Spleen (tissue), 11 donors: Measurements from ENCODE around the gene NPPB. TPM values are rescaled to one million over a fixed set of nuclear protein-coding genes. Genes with fewer than 3 reads are reported as not detected.
"Not testable (repeated sequence)": the region's sequence is repeated elsewhere in the genome, so short reads cannot be mapped to it uniquely, and the experiment has no call there.

Experiments used
- DNase-seq: peaks from one replicate; pipeline ENCODE4 v3.0.0-alpha.2; 2020
- H3K27ac ChIP-seq, 8 donors: fragments of 200-600 bp; sonication (generic) in 7 of 8; 1 replicate in 4 of 8; 2 replicates in 4 of 8; pipeline versions ENCODE4 v1.5.0 to v1.8.0; 2016 to 2021; ENCODE audit warnings: inconsistent platforms in 4 of 8, mild to moderate bottlenecking in 4 of 8, moderate library complexity in 1 of 8
- H3K27me3 ChIP-seq, 7 donors: fragments of 200-600 bp; sonication (generic) in 6 of 7; replicated peaks in 1 of 7; 1 replicate in 4 of 7; 2 replicates in 3 of 7; pipeline versions ENCODE4 v1.5.0 to v1.8.0; 2016 to 2021; ENCODE audit warnings: inconsistent platforms in 3 of 7, mild to moderate bottlenecking in 1 of 7
- H3K36me3 ChIP-seq, 6 donors: fragments of 200-600 bp; sonication (generic) in 5 of 6; 1 replicate in 4 of 6; 2 replicates in 2 of 6; pipeline versions ENCODE4 v1.5.0 to v1.8.0; 2016 to 2021; ENCODE audit warnings: inconsistent platforms in 2 of 6
- H3K4me1 ChIP-seq, 6 donors: fragments of 200-600 bp; sonication (generic) in 5 of 6; 1 replicate in 3 of 6; 2 replicates in 3 of 6; pipeline versions ENCODE4 v1.5.0 to v1.8.0; 2016 to 2021; ENCODE audit warnings: inconsistent platforms in 3 of 6
- H3K4me3 ChIP-seq, 8 donors: fragments of 200-600 bp; sonication (generic) in 7 of 8; 1 replicate in 4 of 8; 2 replicates in 4 of 8; pipeline versions ENCODE4 v1.5.0 to v1.8.0; 2016 to 2021; ENCODE audit warnings: inconsistent platforms in 4 of 8, mild to moderate bottlenecking in 4 of 8, moderate library complexity in 2 of 8
- H3K9me3 ChIP-seq, 8 donors: fragments of 200-600 bp; sonication (generic) in 7 of 8; 1 replicate in 4 of 8; 2 replicates in 4 of 8; pipeline versions ENCODE4 v1.5.0 to v1.8.0; 2016 to 2021; ENCODE audit warnings: inconsistent platforms in 4 of 8
- CTCF ChIP-seq, 11 experiments: fragments of 200-600 bp in 7 of 11; fragments of 450-650 bp in 4 of 11; sonication (generic) in 4 of 11; IDR thresholded peaks in 8 of 11; conservative IDR thresholded peaks in 3 of 11; 1 replicate in 7 of 11; 2 replicates in 4 of 11; pipeline versions ENCODE4 v1.4.0 to v1.8.0; 2016 to 2021; ENCODE audit warnings: antibody characterized with exemption in 11 of 11, inconsistent platforms in 4 of 11, mild to moderate bottlenecking in 1 of 11
- POLR2A ChIP-seq, 3 donors: fragments of 450-650 bp; IDR thresholded peaks; one replicate each; pipeline ENCODE4 v1.5.1; 2017; ENCODE audit warnings: antibody characterized with exemption in 3 of 3, mild to moderate bottlenecking in 1 of 3
- POLR2AphosphoS5 ChIP-seq, 3 donors: sonication (generic); formaldehyde crosslinking; IDR thresholded peaks; one replicate each; pipeline ENCODE4 v1.5.1; 2017; ENCODE audit warnings: antibody characterized with exemption in 3 of 3
- WGBS, 5 donors: extraction: QIAGEN DNeasy Blood & Tissue Kit in 3 of 5; methylation state at CpG; one replicate each; pipeline versions ENCODE4 v1.1.5 to v1.1.7; 2013 to 2018; 5-methylcytosine and 5-hydroxymethylcytosine counted together
- intact Hi-C: fragments of 100-400 bp; cut with DNase I; formaldehyde crosslinking; loops from one replicate; pipeline ENCODE4 v1.15.0; 2023; ENCODE audit warnings: low total_unique reads
- polyA plus RNA-seq, 3 donors: library from polyadenylated mRNA; stranded (reverse); fragments of 200-250 nt; gene quantifications; one replicate each; pipeline ENCODE4 v1.2.1, GENCODE V29; 2013
- total RNA-seq, 7 donors: library from RNA; depleted of rRNA in 3 of 7; stranded (reverse); fragments of >200 nt in 3 of 7; fragmentation: NEBNext Ultra II Directional in 4 of 7; extraction: Animal tissue kit (Norgen Biotek cat#: 25700) in 4 of 7; gene quantifications; one replicate each; pipeline versions ENCODE4 v1.1.0 to v1.2.1, GENCODE V29; 2016 to 2021
- donor health status: healthy with polysubstance abuse.
- donor health status: DM: no; HTN: no; CAD: no; lungs with moderate emphysema.
- donor health status: DM: no; HTN: no; CAD: no.
- donor health status: Bipolar disorder and iron deficiency.
- donor health status: healthy.
- donor health status: DM: no; HTN: no; CAD: no.
- donor health status: DM: yes; HTN: yes; CAD: no.

Gene NPPB
- total and polyA plus RNA-seq, 10 donors, result 0.38 to 0.80 (median 0.57) TPM; not detected in 7

- intact Hi-C loops, result no loop called here
- H3K36me3 ChIP-seq, result no peaks in the 10 kb centered on the region
- DNase-seq, result no peak
- no peak overlapping the region for H3K4me3 ChIP-seq
- H3K9me3 ChIP-seq, result no peaks in the 10 kb centered on the region
- no peak overlapping the region for H3K27ac ChIP-seq
- TF ChIP-seq POLR2A (IDR thresholded peaks at IDR 0.05) (no peak), POLR2AphosphoS5 (IDR thresholded peaks at IDR 0.05) (no peak), CTCF (IDR thresholded peaks at IDR 0.05 in 8 of 11, conservative IDR thresholded peaks at IDR 0.05 in 3 of 11) (no peak)
- H3K27me3 ChIP-seq, result peaks cover 0 to 69% (median 33%) of the 10 kb centered on the region in 7 donors
- 21 to 46% (median 32%) methylated on average over 18 to 38 of the region's 38 CpGs for WGBS, 5 donors
- H3K4me1 ChIP-seq, result peaks cover 0 to 8% (median 0%) of the 10 kb centered on the region in 6 donors
Measured at GRCh38 chr1:11898086-11898785, 39.5 kb upstream of the NPPB start.

- not testable (repeated sequence) for H3K4me3 ChIP-seq, DNase-seq, H3K36me3 ChIP-seq, H3K9me3 ChIP-seq, H3K4me1 ChIP-seq, H3K27ac ChIP-seq
- WGBS, 5 donors, result 44 to 100% (median 67%) methylated on average over 1 of the region's 1 CpG
- H3K27me3 ChIP-seq, result peaks cover 0 to 50% (median 31%) of the 10 kb centered on the region in 7 donors
- intact Hi-C loops, result loop anchor here (5.0 kb wide), 1 partner anchor 57 kb away; no protein-coding TSS in a partner anchor
Measured at GRCh38 chr1:11894501-11894900, 35.8 kb upstream of the NPPB start.

GRCh38 chr1:11893907-11894251 lies 35.1 kb upstream of the NPPB start:
- WGBS, 5 donors, result 0 to 3% (median 1%) methylated on average over 5 of the region's 5 CpGs
- DNase-seq, result peak; percentile 94
- H3K4me3 ChIP-seq, result no peak overlapping the region
- peaks cover 0 to 9% (median 0%) of the 10 kb centered on the region in 6 donors for H3K4me1 ChIP-seq
- H3K27ac ChIP-seq, result no peak overlapping the region
- H3K27me3 ChIP-seq, result peaks cover 0 to 43% (median 24%) of the 10 kb centered on the region in 7 donors
- no peaks in the 10 kb centered on the region for H3K9me3 ChIP-seq
- TF ChIP-seq POLR2A (IDR thresholded peaks at IDR 0.05) (no peak), POLR2AphosphoS5 (IDR thresholded peaks at IDR 0.05) (peak in 1 of 3 donors; percentile 45), CTCF (IDR thresholded peaks at IDR 0.05 in 8 of 11, conservative IDR thresholded peaks at IDR 0.05 in 3 of 11) (peak; percentile 76 to 94 (median 91))
- no peaks in the 10 kb centered on the region for H3K36me3 ChIP-seq
- intact Hi-C loops, result loop anchor here (5.0 kb wide), 1 partner anchor 57 kb away; no protein-coding TSS in a partner anchor

GRCh38 chr1:11891433-11892186 lies 32.9 kb upstream of the NPPB start:
- TF ChIP-seq POLR2A (IDR thresholded peaks at IDR 0.05) (no peak), POLR2AphosphoS5 (IDR thresholded peaks at IDR 0.05) (no peak), CTCF (IDR thresholded peaks at IDR 0.05 in 8 of 11, conservative IDR thresholded peaks at IDR 0.05 in 3 of 11) (no peak)
- Histone ChIP-seq H3K4me1 (peaks cover 0 to 19% (median 3%) of the 10 kb centered on the region in 6 donors), H3K9me3 (no peaks in the 10 kb centered on the region), H3K4me3 (no peak overlapping the region), H3K27ac (no peak overlapping the region), H3K27me3 (peaks cover 0 to 21% (median 11%) of the 10 kb centered on the region in 7 donors), H3K36me3 (no peaks in the 10 kb centered on the region)
- intact Hi-C loops, result loop anchor here (5.0 kb wide), 1 partner anchor 54 kb away; no protein-coding TSS in a partner anchor
- no peak for DNase-seq
- WGBS, 5 donors, result 80 to 89% (median 84%) methylated on average over 6 of the region's 6 CpGs
